ENCODE measurements around the gene PSMC6. TPM values are rescaled to one million over a fixed set of nuclear protein-coding genes. Genes with fewer than 3 reads are reported as not detected.

Gene PSMC6
- total RNA-seq, 1 donor from 2014 or later, result 70.0 TPM

DNA sequence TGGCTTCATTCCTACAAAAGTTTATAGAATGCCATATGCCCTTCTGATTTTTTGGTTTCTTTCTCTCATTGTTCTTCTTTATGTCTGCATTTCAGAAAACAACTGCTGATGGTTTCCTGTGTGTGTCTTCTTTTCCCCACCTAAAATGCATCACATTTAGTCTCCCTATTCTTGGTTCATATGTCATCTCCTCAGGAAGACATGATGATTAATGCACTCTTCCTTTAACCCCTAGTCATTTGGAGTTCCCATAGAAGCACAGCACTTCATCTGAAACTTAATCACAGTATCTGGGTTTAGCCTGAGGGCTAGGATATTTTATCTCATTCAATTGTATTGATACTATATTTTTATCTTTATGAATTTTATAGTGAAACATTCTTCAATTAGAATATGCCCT, 62.9 kb downstream of the PSMC6 start:
- H3K36me3 Mint-ChIP-seq (ENCODE audit: low read depth, unreplicated experiment), result peaks cover 5% of the 10 kb centered on the region
- Histone ChIP-seq H3K9me3 (ENCODE audit: insufficient read depth, low read depth, low read length) (no peaks in the 10 kb centered on the region), H3K4me1 (ENCODE audit: insufficient read depth, low read length) (no peaks in the 10 kb centered on the region), H3K9ac (ENCODE audit: low read length) (no peak overlapping the region), H2AFZ (ENCODE audit: low read depth, low read length) (no peak overlapping the region), H3K4me2 (ENCODE audit: low read length) (no peak overlapping the region), H4K20me1 (ENCODE audit: insufficient read depth, low read length) (no peaks in the 10 kb centered on the region), H3K4me3 (ENCODE audit: insufficient read depth, low read depth, low read length) (no peak overlapping the region), H3K79me2 (ENCODE audit: insufficient read depth, low read length) (no peaks in the 10 kb centered on the region), H3K27ac (ENCODE audit: low read depth, low read length) (no peak overlapping the region), H3K27me3 (ENCODE audit: insufficient read depth, low read length) (no peaks in the 10 kb centered on the region), H3K36me3 (ENCODE audit: insufficient read depth, low read length) (peaks cover 9% of the 10 kb centered on the region)
- TF ChIP-seq EZH2 (IDR thresholded peaks at IDR 0.05; ENCODE audit: insufficient read depth, low read length), result no peak
- no peak for TF ChIP-seq CTCF (IDR thresholded peaks at IDR 0.05; ENCODE audit: insufficient read depth, low read depth, low read length)
- H3K27me3 Mint-ChIP-seq (ENCODE audit: low read depth, unreplicated experiment), result no peaks in the 10 kb centered on the region
- no peak for DNase-seq (ENCODE audit: low read depth)
- H3K27ac Mint-ChIP-seq (ENCODE audit: unreplicated experiment), result no peak overlapping the region
- H3K4me3 Mint-ChIP-seq (ENCODE audit: unreplicated experiment), result no peak overlapping the region
- no peaks in the 10 kb centered on the region for H3K9me3 Mint-ChIP-seq (ENCODE audit: unreplicated experiment)
- H3K4me1 Mint-ChIP-seq (ENCODE audit: low read depth, unreplicated experiment), result peaks cover 6% of the 10 kb centered on the region
- no peak for FAIRE-seq

DNA sequence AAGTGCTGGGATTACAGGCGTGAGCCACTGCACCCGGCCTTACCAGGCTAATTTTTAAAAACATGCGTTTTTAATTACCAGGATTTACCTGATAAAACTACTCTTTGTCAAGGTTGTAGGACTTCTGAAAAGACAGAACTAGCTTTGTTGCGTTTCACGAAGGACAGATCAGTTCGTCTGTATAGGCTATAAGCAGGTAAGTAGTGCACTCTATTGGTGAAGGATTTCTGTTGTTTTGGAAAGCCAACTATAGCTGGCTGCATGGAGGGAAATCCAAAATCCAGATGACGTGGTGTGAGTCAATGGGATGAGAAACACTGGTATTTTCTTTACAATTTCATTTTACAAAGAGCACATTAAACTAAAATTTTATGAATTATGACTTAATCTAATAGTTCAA, 69.8 kb downstream of the PSMC6 start:
- Histone ChIP-seq H3K27me3 (ENCODE audit: insufficient read depth, low read length) (no peaks in the 10 kb centered on the region), H3K79me2 (ENCODE audit: insufficient read depth, low read length) (peaks cover 3% of the 10 kb centered on the region), H4K20me1 (ENCODE audit: insufficient read depth, low read length) (no peaks in the 10 kb centered on the region), H3K4me2 (ENCODE audit: low read length) (no peak overlapping the region), H3K4me1 (ENCODE audit: insufficient read depth, low read length) (no peaks in the 10 kb centered on the region), H3K4me3 (ENCODE audit: insufficient read depth, low read depth, low read length) (no peak overlapping the region), H3K9ac (ENCODE audit: low read length) (no peak overlapping the region), H2AFZ (ENCODE audit: low read depth, low read length) (no peak overlapping the region), H3K9me3 (ENCODE audit: insufficient read depth, low read depth, low read length) (no peaks in the 10 kb centered on the region), H3K27ac (ENCODE audit: low read depth, low read length) (no peak overlapping the region), H3K36me3 (ENCODE audit: insufficient read depth, low read length) (peaks cover 48% of the 10 kb centered on the region)
- FAIRE-seq, result no peak
- H3K36me3 Mint-ChIP-seq (ENCODE audit: low read depth, unreplicated experiment), result no peaks in the 10 kb centered on the region
- TF ChIP-seq CTCF (IDR thresholded peaks at IDR 0.05; ENCODE audit: insufficient read depth, low read depth, low read length) (no peak), EZH2 (IDR thresholded peaks at IDR 0.05; ENCODE audit: insufficient read depth, low read length) (no peak)
- no peaks in the 10 kb centered on the region for H3K4me1 Mint-ChIP-seq (ENCODE audit: low read depth, unreplicated experiment)
- DNase-seq (ENCODE audit: low read depth), result no peak
- H3K27ac Mint-ChIP-seq (ENCODE audit: unreplicated experiment), result no peak overlapping the region
- H3K4me3 Mint-ChIP-seq (ENCODE audit: unreplicated experiment), result no peak overlapping the region
- no peaks in the 10 kb centered on the region for H3K9me3 Mint-ChIP-seq (ENCODE audit: unreplicated experiment)
- H3K27me3 Mint-ChIP-seq (ENCODE audit: low read depth, unreplicated experiment), result no peaks in the 10 kb centered on the region

Other genes with a start within 250 kb of the PSMC6 start
- gene TXNDC16, start 154.7 kb upstream of the PSMC6 start, total RNA-seq, result 1.7 and 1.9 TPM in 2 replicates
- 0.70 and 1.1 TPM in 2 replicates for gene GPR137C, start 154.4 kb upstream of the PSMC6 start, total RNA-seq
- 80.5 and 94.0 TPM in 2 replicates for gene ERO1A, start 11.6 kb upstream of the PSMC6 start, total RNA-seq
- 24.3 and 26.3 TPM in 2 replicates for gene STYX, start 23.0 kb downstream of the PSMC6 start, total RNA-seq
- gene GNPNAT1, start 84.4 kb downstream of the PSMC6 start, total RNA-seq, result 32.4 and 37.7 TPM in 2 replicates
- gene FERMT2, start 243.8 kb downstream of the PSMC6 start, total RNA-seq, result 324 and 364 TPM in 2 replicates

Measured in astrocyte (in vitro differentiated cells and primary cell).